Hypothalamus (tissue), 51 donors: Measurements from ENCODE around the gene PURB.
"Not testable (repeated sequence)": the region's sequence is repeated elsewhere in the genome, so short reads cannot be mapped to it uniquely, and the experiment has no call there.

ENCODE experiments used
- DNase-seq, 51 donors: peaks; one replicate each; lab custom pipeline; 2025; lab: John Stamatoyannopoulos, UW

The PURB gene

DNA sequence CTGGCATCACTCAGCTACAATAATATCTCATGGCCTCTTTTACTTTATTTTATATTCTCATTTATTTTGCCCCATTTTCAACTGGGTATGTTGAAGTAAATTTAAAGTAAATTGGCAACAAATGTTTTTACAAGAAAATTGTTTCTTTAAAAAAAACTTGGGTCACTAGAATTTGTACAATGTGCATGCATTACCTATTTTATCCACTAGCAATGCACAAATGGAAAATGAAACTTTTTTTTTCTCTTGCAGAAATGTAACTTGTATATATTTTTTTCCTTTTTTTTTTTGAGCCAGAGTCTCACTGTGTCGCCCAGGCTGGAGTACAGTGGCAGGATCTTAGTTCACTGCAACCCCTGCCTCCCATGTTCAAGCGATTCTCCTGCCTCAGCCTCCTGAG is 27.2 kb downstream of the PURB start:
- DNase-seq, result no peak

GRCh38 chr7:44854644-44855364 is 30.5 kb downstream of the PURB start:
- no peak for DNase-seq

GRCh38 chr7:44853391-44853790 is 31.9 kb downstream of the PURB start:
- no peak for DNase-seq

GRCh38 chr7:44852590-44852989 is 32.7 kb downstream of the PURB start:
- no peak for DNase-seq

DNA sequence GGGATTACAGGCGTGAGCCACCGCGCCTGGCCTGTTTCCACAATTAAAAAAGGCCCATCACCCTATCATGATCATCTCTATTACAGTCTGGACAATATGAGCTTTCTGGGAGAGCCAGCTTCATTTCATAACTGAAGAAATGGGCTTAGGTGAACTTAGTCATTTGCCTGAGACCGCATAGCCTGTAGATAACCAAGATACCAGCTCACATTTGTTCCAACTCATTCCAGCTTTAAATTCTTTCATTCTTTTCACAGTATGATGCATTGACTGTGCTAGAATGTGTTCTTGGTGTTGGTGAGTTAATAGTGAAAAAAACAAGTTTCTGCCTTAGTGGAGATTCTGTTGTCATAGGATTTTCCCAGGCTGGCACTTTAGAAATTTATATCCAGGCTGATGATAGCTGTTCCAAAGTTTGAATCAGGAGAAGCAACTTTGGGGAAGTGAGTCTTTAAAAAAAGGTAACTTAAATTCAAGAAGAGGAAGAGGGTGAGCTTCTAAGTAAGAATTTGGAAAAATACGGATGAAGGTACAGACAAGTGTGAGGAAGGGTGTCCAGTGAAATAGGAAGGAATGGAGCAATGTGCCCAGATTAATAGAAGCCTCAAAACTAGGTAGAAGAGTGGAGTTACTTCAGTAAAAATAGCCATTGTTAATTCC is 35.3 kb downstream of the PURB start:
- DNase-seq, result no peak

- DNase-seq, result no peak
Measured at GRCh38 chr7:44849259-44849884, 36.0 kb downstream of the PURB start.

GRCh38 chr7:44847920-44848634 is 37.3 kb downstream of the PURB start, which contains the start of gene H2AZ2:
TSS of gene H2AZ2 (minus strand) at chr7:44848087. CDS start at chr7:44847971, 116 bp downstream.
- DNase-seq, result peak; percentile 90 to 100 (median 99)

GRCh38 chr7:44847509-44847919 is 37.8 kb downstream of the PURB start:
- peak in 50 of 51 donors; percentile 42 to 98 (median 89) for DNase-seq

- peak in 1 of 51 donors; percentile 21 for DNase-seq
Measured at GRCh38 chr7:44846816-44847508, 38.4 kb downstream of the PURB start.

GRCh38 chr7:44846390-44846789 is 38.9 kb downstream of the PURB start:
- not testable (repeated sequence) for DNase-seq

DNA sequence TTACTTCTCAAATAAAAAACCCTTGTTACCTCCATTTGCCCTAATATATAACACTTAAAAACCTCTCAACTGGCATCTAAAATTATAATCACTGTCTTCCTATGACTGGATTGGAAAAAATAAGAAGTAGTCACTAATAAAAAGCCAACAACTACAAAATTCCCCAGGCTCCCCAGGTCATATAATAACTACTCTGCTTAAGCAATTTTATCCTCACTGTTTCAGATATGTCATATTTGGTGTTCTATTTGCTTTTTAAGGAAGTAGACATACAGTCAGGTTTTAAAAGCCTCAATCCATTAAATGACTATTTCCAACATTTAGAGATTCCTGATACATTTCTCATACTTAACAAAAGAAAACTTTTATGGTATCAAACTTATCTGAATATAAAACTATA is 39.9 kb downstream of the PURB start:
- no peak for DNase-seq

- not testable (repeated sequence) for DNase-seq
Measured at GRCh38 chr7:44843440-44843839, 41.9 kb downstream of the PURB start.

DNA sequence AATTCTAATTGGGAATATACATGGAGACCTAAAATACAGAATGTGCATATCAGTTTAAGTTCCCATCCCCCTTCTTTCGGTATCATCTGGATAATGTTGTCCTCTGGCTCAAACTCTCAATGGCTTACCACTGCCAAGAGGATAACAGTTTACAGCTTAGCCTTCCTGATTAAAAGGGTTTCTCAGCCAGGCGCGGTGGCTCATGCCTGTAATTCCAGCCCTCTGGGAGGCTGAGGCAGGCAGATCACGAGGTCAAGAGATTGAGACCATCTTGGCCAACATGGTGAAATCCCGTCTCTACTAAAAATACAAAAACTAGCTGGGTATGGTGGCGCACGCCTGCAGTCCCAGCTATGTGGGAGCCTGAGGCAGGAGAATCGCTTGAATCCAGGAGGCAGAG is 42.7 kb downstream of the PURB start:
- DNase-seq, result not testable (repeated sequence)

DNA sequence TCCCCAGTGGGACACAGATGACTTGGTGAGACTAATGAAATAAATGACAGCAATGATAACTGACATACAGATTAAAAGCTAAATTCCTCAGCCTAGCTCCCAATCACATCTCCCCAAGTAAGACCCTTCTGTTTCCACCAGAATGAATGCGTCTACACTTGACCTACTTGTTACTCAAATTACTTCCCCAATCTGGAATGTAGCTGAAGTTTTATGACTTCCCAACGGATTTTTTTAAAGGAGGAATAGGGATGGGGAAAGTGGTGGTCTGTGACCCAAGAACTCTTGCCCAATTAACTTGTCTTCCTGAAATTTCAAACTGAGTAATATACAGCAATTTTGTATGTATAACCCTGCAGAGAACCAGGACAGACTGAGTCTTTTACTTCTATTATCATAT is 46.6 kb downstream of the PURB start:
- DNase-seq, result no peak

GRCh38 chr7:44827567-44827966 is 57.8 kb downstream of the PURB start:
- no peak for DNase-seq
